Nephron progenitor cell (in vitro differentiated cells): ENCODE measurements around the gene EIF4G2.
A peak's percentile ranks its signal among the peaks of the same experiment; 100 is the strongest.

Experiments
- DNase-seq: peaks from one replicate; pipeline ENCODE4 v3.0.0; 2021
- H3K27ac Mint-ChIP-seq: 2 replicates; pipeline ENCODE4 v1.8.0; 2021; ENCODE audit warnings: mild to moderate bottlenecking, moderate library complexity, mixed read lengths
- H3K27me3 Mint-ChIP-seq: 2 replicates; pipeline ENCODE4 v1.8.0; 2021; ENCODE audit warnings: mild to moderate bottlenecking, low read depth, mixed read lengths; ENCODE audit not compliant: poor library complexity
- H3K36me3 Mint-ChIP-seq: 2 replicates; pipeline ENCODE4 v1.8.0; 2021; ENCODE audit warnings: low read depth, mixed read lengths
- H3K4me1 Mint-ChIP-seq: 2 replicates; pipeline ENCODE4 v1.8.0; 2021; ENCODE audit warnings: mixed read lengths
- H3K4me3 Mint-ChIP-seq: 2 replicates; pipeline ENCODE4 v1.8.0; 2021; ENCODE audit warnings: mild to moderate bottlenecking, moderate library complexity, mixed read lengths
- H3K9me3 Mint-ChIP-seq: 2 replicates; pipeline ENCODE4 v1.8.0; 2021; ENCODE audit warnings: mild to moderate bottlenecking, moderate library complexity, mixed read lengths
- TF ChIP-seq, protein P1 (sequence below): fragments of 200-600 bp; sonication (generic); IDR thresholded peaks from 2 replicates; pipeline ENCODE4 v1.5.0; 2021; ENCODE audit warnings: antibody characterized with exemption

The EIF4G2 gene

DNA sequence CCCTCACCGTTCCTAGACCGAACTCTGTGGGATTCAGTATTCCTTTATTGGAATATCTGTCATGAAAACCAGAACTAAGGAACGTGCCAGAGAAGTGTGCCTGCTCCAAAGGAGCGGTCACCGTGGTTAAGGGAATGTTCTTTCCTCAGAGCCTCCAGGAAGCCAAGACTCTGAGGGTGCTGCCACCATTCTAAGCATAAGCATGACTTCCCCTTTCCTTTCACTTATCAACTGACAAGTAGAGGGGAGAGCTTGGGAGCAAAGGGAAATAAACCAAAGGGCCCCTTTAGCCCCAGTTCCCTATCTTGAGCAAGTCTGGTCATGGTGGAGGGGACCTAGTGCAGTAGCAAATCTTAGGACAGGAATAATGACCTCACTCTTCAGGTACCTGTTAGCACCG, 30.9 kb downstream of the EIF4G2 start:
- peaks cover 7% of the 10 kb centered on the region for H3K4me1 Mint-ChIP-seq
- no peaks in the 10 kb centered on the region for H3K27me3 Mint-ChIP-seq
- no peak overlapping the region for H3K27ac Mint-ChIP-seq
- H3K36me3 Mint-ChIP-seq = peaks cover 45% of the 10 kb centered on the region
- no peak overlapping the region for H3K4me3 Mint-ChIP-seq
- DNase-seq = no peak
- H3K9me3 Mint-ChIP-seq = no peaks in the 10 kb centered on the region
- TF ChIP-seq, protein P1, sequence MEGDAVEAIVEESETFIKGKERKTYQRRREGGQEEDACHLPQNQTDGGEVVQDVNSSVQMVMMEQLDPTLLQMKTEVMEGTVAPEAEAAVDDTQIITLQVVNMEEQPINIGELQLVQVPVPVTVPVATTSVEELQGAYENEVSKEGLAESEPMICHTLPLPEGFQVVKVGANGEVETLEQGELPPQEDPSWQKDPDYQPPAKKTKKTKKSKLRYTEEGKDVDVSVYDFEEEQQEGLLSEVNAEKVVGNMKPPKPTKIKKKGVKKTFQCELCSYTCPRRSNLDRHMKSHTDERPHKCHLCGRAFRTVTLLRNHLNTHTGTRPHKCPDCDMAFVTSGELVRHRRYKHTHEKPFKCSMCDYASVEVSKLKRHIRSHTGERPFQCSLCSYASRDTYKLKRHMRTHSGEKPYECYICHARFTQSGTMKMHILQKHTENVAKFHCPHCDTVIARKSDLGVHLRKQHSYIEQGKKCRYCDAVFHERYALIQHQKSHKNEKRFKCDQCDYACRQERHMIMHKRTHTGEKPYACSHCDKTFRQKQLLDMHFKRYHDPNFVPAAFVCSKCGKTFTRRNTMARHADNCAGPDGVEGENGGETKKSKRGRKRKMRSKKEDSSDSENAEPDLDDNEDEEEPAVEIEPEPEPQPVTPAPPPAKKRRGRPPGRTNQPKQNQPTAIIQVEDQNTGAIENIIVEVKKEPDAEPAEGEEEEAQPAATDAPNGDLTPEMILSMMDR = no peak

DNA sequence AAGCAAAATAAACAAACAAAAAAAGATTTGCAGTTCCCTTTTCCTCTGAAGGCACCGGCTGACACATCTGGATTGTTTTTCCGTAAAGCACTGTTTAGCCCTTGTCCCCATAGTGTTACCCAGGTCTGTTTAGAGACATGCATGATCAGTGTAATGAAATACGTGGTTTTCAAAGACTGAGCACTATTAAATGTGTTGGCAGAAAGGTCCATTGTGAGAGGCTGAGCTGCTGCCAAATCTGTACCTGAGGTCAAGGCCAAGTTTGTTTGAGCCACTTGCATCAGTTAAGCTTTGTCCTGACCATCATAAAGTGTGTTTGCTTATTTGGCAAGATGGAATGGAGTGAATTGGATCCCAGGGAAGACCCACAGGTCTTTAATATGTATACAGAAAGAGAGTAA, 31.3 kb downstream of the EIF4G2 start:
- no peaks in the 10 kb centered on the region for H3K27me3 Mint-ChIP-seq
- no peaks in the 10 kb centered on the region for H3K9me3 Mint-ChIP-seq
- H3K4me1 Mint-ChIP-seq = peaks cover 7% of the 10 kb centered on the region
- no peak for DNase-seq
- H3K4me3 Mint-ChIP-seq = no peak overlapping the region
- no peak overlapping the region for H3K27ac Mint-ChIP-seq
- H3K36me3 Mint-ChIP-seq = peaks cover 47% of the 10 kb centered on the region
- TF ChIP-seq, protein P1 = no peak

DNA sequence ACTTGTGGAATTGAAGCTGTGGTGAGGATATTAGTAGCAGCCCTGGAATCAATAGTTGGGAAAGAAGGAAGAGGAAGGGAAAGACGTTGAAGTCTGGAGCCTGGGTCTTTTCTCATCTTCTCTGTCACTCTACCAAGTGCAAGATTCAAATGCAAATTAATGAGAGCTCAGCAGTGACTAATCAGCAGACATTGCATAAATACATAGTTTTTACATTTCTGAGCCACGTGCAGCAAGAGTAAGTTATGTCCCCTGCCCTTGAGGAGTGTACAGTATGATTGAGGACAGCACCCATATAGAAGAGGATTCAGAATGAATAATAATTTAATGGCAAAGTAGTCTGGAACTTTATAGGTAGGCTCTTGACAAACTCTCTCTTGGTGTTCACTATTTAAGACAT, 33.9 kb downstream of the EIF4G2 start:
- H3K36me3 Mint-ChIP-seq = peaks cover 68% of the 10 kb centered on the region
- TF ChIP-seq, protein P1 = no peak
- H3K4me1 Mint-ChIP-seq = peaks cover 7% of the 10 kb centered on the region
- no peak overlapping the region for H3K4me3 Mint-ChIP-seq
- H3K9me3 Mint-ChIP-seq = no peaks in the 10 kb centered on the region
- no peak overlapping the region for H3K27ac Mint-ChIP-seq
- H3K27me3 Mint-ChIP-seq = no peaks in the 10 kb centered on the region
- DNase-seq = no peak

DNA sequence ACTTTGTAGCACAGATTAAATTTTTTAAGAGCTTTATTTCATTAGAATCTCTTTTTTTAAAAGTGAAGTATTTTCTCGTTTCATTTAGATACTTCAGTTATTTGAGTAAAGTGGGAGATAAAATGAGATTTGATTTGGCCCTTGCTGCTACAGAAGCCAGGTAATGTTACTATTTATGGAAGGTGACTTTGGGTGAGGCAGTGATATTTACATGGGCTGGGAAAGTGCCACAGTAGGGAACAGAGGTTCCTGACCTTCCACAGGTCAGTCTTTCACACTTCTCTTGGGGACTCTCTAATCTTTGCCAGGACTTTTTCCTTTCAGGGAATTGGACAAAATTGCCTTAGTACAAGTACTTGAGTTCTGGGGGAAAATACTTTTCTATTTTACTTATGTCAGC, 37.3 kb downstream of the EIF4G2 start:
- Mint-ChIP-seq H3K27me3 (no peaks in the 10 kb centered on the region), H3K4me3 (no peak overlapping the region), H3K9me3 (no peaks in the 10 kb centered on the region), H3K27ac (no peak overlapping the region), H3K4me1 (no peaks in the 10 kb centered on the region), H3K36me3 (peaks cover 67% of the 10 kb centered on the region)
- DNase-seq = no peak
- TF ChIP-seq, protein P1 = no peak

DNA sequence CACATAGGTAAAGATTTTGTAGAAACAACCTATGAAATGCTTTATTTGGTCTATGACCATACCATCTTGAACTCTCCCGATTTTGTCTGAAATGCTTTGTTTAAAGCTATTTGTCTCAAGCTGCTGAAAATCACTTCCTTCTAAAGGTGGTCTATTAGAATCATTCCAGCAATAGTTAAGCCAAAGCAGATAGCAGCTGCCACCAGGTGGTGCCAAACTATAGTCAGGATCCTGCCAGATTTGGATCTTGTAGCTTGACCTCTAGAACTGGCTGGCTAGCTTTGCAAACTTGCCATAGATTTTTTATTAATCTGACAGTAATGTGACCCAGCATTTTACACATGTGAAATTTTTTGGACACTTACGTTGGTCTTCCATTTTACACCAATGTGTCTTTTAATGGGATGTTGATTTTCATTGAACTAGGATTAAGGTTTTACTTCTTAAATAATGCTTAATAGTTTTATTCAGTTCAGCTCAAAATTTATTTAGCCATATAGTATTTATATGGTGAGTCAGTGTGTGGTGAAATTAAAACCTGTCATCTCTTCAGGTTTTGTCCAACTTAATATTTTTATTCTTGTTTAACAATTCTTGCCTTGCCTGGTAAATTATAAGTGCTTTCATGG, 38.0 kb downstream of the EIF4G2 start:
- no peaks in the 10 kb centered on the region for H3K4me1 Mint-ChIP-seq
- peak; percentile 57 for DNase-seq
- no peak overlapping the region for H3K4me3 Mint-ChIP-seq
- H3K9me3 Mint-ChIP-seq = no peaks in the 10 kb centered on the region
- H3K27ac Mint-ChIP-seq = no peak overlapping the region
- H3K36me3 Mint-ChIP-seq = peaks cover 67% of the 10 kb centered on the region
- H3K27me3 Mint-ChIP-seq = no peaks in the 10 kb centered on the region
- TF ChIP-seq, protein P1 = peak; percentile 66

DNA sequence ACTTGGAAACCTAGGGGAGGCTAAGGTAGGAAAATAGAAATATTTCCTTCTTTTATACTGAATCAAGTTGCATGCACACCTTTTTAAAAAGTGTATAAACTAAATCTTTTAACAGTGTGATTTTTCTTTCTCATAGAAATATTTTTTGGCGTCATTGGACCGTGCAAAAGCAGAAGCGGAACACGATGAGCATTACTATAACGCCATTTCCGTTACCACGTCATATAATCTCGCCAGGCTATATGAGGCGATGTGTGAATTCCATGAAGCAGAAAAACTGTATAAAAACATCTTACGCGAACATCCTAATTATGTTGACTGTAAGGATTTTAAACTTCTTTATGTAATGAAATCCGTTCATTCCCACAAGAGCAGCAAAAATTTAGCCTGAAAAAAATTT, 44.3 kb downstream of the EIF4G2 start:
- H3K4me1 Mint-ChIP-seq = no peaks in the 10 kb centered on the region
- H3K27me3 Mint-ChIP-seq = no peaks in the 10 kb centered on the region
- TF ChIP-seq, protein P1 = no peak
- no peak overlapping the region for H3K4me3 Mint-ChIP-seq
- H3K36me3 Mint-ChIP-seq = peaks cover 43% of the 10 kb centered on the region
- DNase-seq = no peak
- no peaks in the 10 kb centered on the region for H3K9me3 Mint-ChIP-seq
- H3K27ac Mint-ChIP-seq = no peak overlapping the region
